Measurements from ENCODE around the gene EXOSC10.
A peak's percentile ranks its signal among the peaks of the same experiment; 100 is the strongest.
"Not testable (repeated sequence)": the region's sequence is repeated elsewhere in the genome, so short reads cannot be mapped to it uniquely, and the experiment has no call there.

Gene EXOSC10

GRCh38 chr1:11059968-11060830 is 39.5 kb downstream of the EXOSC10 start, which contains the start of gene SRM:
TSS of gene SRM (minus strand) at chr1:11060018. CDS start at chr1:11059943, 75 bp downstream.
- DNase-seq, result peak; percentile 63

GRCh38 chr1:11059155-11059967 is 40.3 kb downstream of the EXOSC10 start:
- no peak for DNase-seq

DNA sequence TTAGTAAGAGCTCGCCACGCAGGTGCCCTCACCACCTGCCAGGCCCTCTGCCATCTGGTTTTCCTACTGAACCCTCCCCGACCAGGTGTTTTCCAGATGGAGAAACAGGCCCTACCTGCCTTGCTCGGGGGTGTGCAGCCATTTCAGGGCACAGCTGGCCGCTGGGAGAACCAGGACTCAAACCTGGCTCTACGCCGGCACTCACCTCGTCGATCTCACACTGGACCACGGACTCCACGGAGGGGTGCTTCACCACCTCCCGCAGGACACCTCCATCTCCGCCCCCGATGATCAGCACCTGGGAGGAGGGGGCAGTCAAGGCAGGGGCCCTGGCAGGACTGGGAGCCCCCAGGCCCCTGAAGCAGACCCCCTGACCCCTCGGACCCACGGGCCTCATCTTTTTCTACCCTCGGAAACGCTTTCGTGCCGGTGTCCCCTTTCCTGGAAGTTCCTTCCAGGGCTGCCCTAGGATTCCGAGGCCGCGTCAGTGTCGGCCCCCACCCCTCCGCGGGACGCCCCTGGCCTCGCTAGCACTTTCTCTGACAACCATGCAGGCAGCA is 41.0 kb downstream of the EXOSC10 start:
- DNase-seq, result no peak

DNA sequence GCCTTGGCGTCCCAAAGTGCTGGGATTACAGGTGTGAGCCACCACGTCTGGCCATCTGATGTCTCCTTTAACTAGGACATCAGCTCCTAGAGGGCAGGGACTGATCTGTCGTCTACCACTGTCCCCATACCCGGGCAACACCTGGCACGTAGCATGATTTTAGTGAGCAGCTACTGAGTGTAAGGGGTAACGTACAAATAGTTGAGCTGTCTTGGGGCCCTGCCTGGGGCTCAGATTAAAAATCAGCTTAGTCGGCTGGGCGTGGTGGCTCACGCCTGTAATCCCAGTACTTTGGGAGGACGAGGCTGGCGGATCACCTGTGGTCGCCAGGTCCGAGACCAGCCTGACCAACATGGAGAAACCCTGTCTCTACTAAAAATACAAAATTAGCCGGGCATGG is 41.6 kb downstream of the EXOSC10 start:
- DNase-seq, result no peak

GRCh38 chr1:11057477-11057876 is 42.2 kb downstream of the EXOSC10 start:
- no peak for DNase-seq

DNA sequence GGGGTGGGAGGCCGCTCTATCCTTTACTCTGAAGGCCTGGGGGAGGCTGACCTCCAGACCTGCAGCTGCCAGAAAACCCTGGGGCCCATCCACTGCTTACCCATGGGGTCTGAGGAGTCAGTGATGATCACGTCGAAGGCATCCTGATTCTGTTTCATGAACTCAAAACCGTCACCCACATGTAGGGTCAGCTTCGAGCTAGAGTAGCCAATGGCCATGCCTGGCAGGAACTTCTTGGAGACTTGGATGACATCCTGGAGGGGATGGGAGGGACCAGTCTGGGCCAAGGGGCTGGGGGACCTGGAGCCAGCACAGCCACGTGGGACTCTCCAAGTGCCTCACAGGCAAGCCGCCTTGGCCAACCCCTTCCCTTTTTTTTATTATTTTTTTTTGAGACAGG is 43.2 kb downstream of the EXOSC10 start:
- DNase-seq, result no peak

- DNase-seq, result no peak
Measured at GRCh38 chr1:11055676-11056075, 44.0 kb downstream of the EXOSC10 start.

- no peak for DNase-seq
Measured at GRCh38 chr1:11054666-11055065, 45.0 kb downstream of the EXOSC10 start.

DNA sequence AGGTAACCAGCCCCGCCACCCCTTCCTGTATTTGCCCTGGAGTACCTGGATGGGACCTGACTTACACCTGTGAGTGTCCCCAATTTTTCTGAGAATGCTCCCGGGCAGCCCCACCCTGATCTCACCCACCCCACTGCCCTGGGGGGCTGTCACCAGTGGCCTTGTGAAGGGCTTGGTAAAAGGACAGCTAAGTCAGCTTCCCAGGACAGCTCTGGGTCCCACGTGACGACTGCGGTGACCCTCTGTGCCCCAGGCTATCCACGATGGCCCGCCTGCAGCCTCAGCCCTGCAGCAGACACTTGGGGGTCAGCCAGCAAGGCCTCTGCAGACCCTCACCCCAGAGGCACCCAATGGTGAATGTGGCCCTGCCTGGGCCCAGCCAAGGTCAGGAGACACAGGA is 45.5 kb downstream of the EXOSC10 start:
- DNase-seq, result no peak

GRCh38 chr1:11053758-11054137 is 45.9 kb downstream of the EXOSC10 start:
- DNase-seq, result no peak

- no peak for DNase-seq
Measured at GRCh38 chr1:11052839-11053757, 46.6 kb downstream of the EXOSC10 start.

GRCh38 chr1:11051781-11052511 is 47.7 kb downstream of the EXOSC10 start:
- DNase-seq, result no peak

DNA sequence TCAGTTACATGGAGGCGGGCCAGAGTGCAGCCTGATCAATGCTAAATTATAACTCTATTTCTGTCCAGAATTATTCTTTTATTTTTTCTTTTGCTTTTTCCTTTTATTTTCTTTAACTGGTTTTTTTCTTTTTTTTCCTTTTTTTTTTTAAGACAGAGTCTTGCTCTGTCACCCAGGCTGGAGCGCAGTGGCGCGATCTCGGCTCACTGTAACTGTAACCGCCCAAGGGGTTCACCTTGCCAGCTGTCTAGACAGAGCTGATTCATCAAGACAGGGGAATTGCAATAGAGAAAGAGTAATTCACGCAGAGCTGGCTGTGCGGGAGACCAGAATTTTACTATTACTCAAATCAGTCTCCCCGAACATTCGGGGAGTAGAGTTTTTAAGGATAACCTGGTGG is 48.5 kb downstream of the EXOSC10 start:
- not testable (repeated sequence) for DNase-seq

- DNase-seq, result no peak
Measured at GRCh38 chr1:11046625-11047365, 52.9 kb downstream of the EXOSC10 start, which contains the start of gene MASP2. TSS of gene MASP2 (minus strand) at chr1:11047239. CDS start at chr1:11047207, 32 bp downstream.

DNA sequence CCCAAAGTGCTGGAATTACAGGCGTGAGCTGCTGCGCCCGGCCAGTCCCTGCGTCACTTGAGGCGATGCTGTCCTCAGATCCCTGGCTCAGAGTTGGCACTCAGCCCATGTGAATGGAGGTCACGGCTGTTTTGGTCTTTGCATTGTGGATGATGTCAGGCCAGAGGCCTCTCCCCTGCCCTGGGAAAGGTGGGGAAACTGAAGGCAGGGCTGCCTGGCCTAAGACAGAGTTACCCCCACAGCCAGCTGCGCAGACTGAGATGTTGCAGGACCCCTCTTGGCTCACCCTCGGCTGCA is 53.5 kb downstream of the EXOSC10 start:
- DNase-seq, result no peak

- DNase-seq, result no peak
Measured at GRCh38 chr1:11045428-11046269, 54.0 kb downstream of the EXOSC10 start.

GRCh38 chr1:11044849-11045427 is 54.7 kb downstream of the EXOSC10 start:
- no peak for DNase-seq

DNA sequence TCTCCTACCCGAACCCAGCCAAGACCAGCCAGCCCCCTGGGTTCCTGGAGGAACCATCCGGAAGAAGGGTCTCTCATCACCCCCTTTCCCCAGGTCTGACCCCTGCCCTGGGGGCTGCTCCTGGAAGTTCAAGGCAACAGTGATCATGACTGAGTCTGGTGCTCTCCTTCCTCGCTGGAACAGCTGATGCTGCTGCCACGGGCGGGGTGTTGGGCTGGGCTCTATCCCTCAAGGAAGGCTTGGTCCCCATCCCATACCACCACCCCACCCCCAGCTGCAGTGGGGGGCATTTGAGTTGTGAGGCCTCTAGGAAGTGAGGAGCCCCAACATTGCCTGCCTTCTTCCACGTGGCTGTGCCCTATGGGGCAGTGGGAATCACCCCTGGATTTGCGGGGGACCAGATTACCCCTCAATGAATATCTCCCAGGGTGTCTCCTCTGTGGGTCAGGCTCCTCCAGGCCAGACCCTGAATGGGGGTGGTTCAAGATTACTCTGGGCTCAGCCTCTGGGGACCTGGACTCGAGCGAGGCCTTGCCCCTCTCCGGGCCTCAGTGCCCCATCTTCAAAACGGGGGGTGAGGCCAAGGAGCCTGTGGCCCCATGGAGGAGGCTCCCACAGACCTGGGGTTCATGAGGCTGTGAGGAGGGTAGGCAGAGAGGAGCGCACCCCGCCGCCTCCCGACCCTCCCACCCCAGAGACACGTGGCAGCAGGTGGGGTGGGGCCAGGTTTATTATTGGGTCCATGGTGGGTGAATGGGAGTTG is 55.4 kb downstream of the EXOSC10 start:
- no peak for DNase-seq

Measured in GOT3 (cell line).